Hypothalamus (tissue), 51 donors: Measurements from ENCODE around the gene NPIPA7.
"Not testable (repeated sequence)": the region's sequence is repeated elsewhere in the genome, so short reads cannot be mapped to it uniquely, and the experiment has no call there.

Experiments
- DNase-seq, 51 donors: peaks; one replicate each; lab custom pipeline; 2025; lab: John Stamatoyannopoulos, UW

Gene NPIPA7

DNA sequence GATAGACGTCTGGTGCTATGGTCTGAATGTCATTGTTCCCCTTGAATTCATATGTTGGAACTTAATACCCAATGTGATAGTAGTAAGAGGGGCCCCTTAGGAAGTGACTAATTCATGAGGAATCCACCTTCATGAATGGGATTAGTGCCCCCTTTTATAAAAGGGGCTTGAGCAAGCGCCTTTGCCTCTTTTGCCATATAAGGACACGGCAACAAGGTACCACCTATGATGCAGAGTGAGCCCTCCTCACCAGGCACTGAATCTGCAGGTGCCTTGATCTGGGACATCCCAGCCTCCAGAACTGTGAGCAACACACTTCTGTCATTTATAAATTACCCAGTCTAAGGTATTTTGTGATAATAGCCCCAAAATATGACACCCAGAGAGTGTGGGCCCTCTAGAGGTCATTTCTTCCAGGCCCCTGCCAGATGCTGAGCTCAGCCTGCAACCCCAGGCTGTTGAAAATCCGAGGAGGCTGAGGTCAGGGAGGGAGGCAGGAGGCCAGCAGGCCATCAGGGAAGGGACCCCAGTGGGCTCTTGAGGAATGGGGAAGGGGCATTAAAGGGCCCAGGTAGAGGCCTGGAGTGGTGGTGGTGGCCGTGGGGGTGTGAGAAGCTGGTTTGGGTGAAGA is 39.1 kb downstream of the NPIPA7 start:
- DNase-seq: not testable (repeated sequence)

DNA sequence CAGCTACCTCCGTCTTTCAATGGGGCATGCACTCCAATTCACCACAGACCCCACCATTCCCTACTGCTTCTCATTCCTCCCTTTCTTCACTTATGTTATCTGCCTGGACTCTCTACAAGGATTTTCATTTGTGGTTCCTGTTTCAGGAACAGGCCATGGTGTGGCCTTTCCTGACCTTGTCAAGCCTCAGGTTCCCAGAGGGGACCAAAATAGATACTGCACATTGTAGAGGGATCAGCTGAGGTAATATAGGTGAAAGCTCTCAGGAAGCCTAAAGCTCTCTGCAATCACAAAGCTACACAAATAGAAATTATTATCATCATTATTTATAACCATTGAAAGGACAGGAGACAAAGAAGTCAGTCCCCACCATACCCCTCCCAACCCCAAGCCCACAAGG is 41.6 kb downstream of the NPIPA7 start:
- not testable (repeated sequence) for DNase-seq

DNA sequence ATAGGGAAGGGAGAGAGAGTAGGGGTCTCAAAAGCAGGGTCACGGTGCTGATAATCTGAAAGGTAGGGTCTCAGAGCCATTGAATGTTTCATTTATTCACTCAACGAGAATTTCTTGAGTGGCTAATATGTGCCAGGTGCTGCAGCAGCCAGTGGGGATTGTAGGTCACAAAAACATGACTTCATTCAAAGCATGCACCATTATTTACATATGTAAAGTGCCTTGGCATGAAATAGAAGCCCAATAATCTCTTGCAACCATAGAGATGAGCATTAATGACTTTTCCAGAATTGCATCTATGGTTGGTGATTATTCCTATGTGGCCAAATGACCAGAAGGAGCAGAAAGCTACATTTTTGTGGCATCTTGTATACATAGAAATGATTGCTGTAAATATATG is 46.2 kb downstream of the NPIPA7 start:
- DNase-seq: not testable (repeated sequence)

DNA sequence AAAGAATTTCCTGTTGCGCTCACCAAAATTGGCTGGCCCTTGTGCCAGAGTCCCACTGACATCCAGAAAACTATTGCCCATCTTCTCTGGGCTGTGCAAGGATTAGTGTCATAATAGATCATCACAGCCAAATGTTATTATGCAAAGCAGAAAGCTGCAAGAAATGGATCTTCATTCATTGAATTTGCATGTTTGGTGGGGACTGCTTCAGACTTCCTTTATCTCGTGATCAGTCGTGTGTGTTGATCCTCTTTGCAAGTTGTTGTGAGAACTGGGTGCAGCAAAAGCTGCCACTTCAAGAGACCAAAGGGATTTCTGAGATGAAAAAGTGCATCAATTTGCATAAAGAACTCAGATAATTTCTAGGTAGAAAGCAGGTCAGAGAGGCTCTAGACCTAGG is 52.2 kb downstream of the NPIPA7 start:
- not testable (repeated sequence) for DNase-seq

DNA sequence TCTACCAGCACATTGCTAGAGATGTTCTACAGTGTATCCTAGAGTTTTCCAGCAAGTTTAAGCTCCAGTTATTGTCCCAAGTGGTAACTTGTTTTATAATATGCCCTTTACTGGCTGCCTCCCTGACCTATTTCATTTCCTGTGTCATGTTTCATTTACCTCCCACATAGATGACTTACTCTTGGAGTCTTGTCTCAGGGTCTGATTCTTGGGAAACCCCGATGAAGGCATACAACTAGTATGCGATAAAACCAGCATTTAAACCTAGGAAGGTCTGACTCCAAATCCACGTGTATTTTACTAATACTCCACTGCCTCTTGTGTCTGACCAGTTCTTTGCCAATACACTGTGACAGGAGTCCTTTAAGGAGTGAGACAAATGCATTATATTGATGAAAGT is 55.8 kb downstream of the NPIPA7 start:
- not testable (repeated sequence) for DNase-seq

DNA sequence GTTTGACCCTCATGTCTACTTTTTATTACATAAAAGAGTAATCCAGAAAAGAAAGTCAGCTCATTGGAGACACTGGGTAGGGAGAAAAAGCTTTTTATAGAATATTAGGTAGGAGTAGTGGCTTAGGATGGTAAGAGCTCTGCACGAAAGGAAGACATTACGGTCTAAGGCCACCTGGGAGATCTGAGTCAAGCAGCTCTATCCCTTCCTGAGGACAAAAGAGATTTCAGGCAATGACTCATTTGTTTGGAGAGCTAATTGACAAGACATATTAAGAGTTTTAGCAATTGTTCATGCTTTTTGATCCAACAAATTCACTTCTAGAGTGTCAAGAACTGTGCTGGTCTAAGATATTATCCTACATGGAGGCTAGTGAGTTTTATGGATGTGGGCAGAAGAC is 62.5 kb downstream of the NPIPA7 start:
- not testable (repeated sequence) for DNase-seq
